Measurements from ENCODE around the gene C2orf74. TPM values are rescaled to one million over a fixed set of nuclear protein-coding genes. Genes with fewer than 3 reads are reported as not detected.

The C2orf74 gene
- total and polyA plus RNA-seq, 2 experiments from 2014 or later = 17.5 to 43.0 TPM

DNA sequence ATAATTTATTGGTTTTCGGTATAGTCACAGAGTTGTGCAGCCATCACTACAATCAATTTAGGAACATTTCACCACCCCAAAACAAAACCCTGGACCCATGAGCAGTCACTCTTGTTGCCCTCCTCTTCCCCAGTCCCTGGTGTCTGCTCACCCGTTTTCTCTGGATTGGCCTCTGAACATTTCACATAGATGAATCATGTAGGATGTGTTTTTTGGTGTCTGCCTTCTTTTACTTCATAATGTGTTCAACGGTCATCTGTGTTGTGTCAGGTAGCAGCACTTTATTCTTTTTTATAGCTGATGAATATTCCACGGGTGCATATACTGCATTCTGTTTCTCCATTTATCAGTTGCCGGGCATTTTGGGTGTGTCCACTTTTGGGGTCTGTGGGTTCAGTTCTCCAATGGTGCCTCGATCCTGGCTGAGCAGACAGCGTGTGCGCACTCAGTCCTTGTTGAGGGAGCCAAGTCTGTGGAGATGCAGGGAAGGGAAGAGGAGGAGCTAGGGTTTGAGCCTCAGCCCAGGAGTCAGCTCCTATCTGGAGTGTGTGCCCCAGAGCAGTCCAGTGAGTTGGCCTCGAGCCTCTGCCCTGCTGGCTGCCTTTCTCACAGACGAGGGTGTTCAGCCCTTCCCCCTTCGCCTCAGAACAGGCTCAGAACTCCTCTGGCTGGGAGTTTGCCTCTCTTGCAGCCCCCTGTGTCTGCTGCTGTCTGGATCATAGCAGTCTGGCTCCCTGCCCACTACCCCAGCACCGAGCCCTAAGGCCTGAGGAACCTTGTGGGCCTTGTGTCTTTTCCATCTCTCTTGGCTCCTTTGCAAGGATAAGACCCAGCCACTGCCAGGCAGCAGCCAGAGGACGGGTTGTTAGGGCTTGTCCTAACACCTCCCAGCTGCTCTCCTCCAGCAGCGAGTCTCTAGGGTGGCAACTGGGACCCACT lies 18.0 kb downstream of the C2orf74 start:
- Histone ChIP-seq H3K4me1 (ENCODE audit: low read depth) (peaks cover 11% of the 10 kb centered on the region), H3K36me3 (peaks cover 22% of the 10 kb centered on the region), H3K27me3 (no peaks in the 10 kb centered on the region), H3K4me3 (no peak overlapping the region), H3K9me3 (ENCODE audit: low read depth) (no peaks in the 10 kb centered on the region), H3K27ac (peak overlapping the region; percentile 18)
- TF ChIP-seq, protein P1, sequence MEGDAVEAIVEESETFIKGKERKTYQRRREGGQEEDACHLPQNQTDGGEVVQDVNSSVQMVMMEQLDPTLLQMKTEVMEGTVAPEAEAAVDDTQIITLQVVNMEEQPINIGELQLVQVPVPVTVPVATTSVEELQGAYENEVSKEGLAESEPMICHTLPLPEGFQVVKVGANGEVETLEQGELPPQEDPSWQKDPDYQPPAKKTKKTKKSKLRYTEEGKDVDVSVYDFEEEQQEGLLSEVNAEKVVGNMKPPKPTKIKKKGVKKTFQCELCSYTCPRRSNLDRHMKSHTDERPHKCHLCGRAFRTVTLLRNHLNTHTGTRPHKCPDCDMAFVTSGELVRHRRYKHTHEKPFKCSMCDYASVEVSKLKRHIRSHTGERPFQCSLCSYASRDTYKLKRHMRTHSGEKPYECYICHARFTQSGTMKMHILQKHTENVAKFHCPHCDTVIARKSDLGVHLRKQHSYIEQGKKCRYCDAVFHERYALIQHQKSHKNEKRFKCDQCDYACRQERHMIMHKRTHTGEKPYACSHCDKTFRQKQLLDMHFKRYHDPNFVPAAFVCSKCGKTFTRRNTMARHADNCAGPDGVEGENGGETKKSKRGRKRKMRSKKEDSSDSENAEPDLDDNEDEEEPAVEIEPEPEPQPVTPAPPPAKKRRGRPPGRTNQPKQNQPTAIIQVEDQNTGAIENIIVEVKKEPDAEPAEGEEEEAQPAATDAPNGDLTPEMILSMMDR (IDR thresholded peaks at IDR 0.05; ENCODE audit: low read depth, low read length) = no peak
- DNase-seq (ENCODE audit: low read depth in 1 of 2, low spot score in 1 of 2) = peak; percentile 26 to 95

DNA sequence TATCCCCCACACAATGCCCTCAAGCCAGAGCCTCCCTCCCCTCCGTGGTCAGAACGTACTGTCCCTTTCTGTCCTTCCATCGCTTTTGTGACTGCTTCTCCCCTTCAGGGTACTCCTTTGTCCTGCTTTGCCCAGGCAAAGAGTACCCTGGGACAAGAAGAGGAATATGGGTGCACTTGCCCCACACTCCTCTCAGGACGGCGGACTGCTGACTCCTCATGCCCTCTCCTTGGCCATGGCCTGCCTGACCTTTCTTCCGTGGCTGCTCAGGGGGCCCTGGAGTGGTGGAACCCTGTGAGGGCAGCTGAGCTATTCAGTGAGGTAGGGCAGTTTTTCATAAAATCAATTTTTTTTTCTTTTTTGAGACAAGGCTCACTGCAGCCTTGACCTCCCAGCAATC lies 18.7 kb downstream of the C2orf74 start:
- DNase-seq (ENCODE audit: low read depth in 1 of 2, low spot score in 1 of 2) = no peak
- peaks cover 28% of the 10 kb centered on the region for H3K36me3 ChIP-seq
- H3K9me3 ChIP-seq (ENCODE audit: low read depth) = no peaks in the 10 kb centered on the region
- H3K4me1 ChIP-seq (ENCODE audit: low read depth) = peaks cover 11% of the 10 kb centered on the region
- H3K4me3 ChIP-seq = no peak overlapping the region
- no peaks in the 10 kb centered on the region for H3K27me3 ChIP-seq
- TF ChIP-seq, protein P1 (IDR thresholded peaks at IDR 0.05; ENCODE audit: low read depth, low read length) = no peak
- peak overlapping the region; percentile 18 for H3K27ac ChIP-seq

DNA sequence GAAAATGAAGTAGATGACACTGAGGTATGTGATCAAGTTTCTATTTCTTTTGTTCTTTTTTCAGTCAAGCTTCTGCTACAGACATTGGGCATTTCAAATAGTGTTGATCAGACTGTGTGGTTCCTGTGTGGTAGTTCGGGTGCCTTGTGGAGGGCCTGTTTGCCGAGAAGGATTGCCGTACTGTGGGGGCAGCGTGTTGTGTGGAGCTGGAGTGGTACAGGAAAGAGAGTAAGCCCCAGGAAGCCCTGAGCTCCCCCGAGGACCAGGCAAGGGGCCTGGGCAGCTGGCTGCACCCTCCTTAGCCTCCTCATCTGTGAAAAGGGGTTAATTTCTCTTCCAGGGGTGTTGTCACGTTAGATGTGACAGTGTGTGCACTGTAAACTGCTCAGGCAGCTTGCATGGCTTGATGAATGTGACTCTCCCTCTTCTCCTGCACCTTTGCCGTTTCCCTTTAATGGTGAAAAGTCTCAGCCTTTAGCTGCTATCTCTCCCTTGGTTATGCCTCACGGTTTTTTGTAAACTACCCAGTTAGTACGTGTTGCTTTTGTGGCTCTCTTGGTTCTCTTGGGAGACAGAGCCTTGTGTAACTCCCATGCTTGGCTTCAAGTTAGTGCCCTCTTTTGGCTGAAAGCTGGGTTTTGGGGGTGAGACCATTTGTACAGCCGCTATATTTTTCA lies 19.5 kb downstream of the C2orf74 start:
- Histone ChIP-seq H3K9me3 (ENCODE audit: low read depth) (no peaks in the 10 kb centered on the region), H3K36me3 (peaks cover 36% of the 10 kb centered on the region), H3K27ac (no peak overlapping the region), H3K27me3 (no peaks in the 10 kb centered on the region), H3K4me1 (ENCODE audit: low read depth) (peaks cover 11% of the 10 kb centered on the region), H3K4me3 (no peak overlapping the region)
- TF ChIP-seq, protein P1 (IDR thresholded peaks at IDR 0.05; ENCODE audit: low read depth, low read length) = no peak
- DNase-seq (ENCODE audit: low read depth in 1 of 2, low spot score in 1 of 2) = peak in 1 of 2 donors; percentile 38

DNA sequence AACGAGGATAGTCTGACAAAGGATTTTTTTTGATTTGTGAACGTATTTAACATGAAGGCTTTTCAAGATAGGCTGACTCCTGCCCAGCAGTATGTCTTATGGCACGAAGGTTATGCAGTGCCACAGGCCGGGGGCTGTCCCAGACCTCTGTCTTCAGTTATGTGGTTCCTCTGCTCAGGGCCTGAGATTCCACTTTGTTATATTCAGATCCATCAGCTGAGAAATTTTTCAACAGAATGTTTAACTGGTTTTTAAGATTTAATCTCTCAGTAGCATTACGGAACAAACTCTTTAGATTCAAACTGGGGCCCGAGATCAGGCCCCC lies 20.0 kb downstream of the C2orf74 start:
- DNase-seq (ENCODE audit: low read depth in 1 of 2, low spot score in 1 of 2) = no peak
- Histone ChIP-seq H3K9me3 (ENCODE audit: low read depth) (no peaks in the 10 kb centered on the region), H3K27ac (no peak overlapping the region), H3K36me3 (peaks cover 41% of the 10 kb centered on the region), H3K27me3 (no peaks in the 10 kb centered on the region), H3K4me1 (ENCODE audit: low read depth) (peaks cover 11% of the 10 kb centered on the region), H3K4me3 (no peak overlapping the region)
- TF ChIP-seq, protein P1 (IDR thresholded peaks at IDR 0.05; ENCODE audit: low read depth, low read length) = no peak

DNA sequence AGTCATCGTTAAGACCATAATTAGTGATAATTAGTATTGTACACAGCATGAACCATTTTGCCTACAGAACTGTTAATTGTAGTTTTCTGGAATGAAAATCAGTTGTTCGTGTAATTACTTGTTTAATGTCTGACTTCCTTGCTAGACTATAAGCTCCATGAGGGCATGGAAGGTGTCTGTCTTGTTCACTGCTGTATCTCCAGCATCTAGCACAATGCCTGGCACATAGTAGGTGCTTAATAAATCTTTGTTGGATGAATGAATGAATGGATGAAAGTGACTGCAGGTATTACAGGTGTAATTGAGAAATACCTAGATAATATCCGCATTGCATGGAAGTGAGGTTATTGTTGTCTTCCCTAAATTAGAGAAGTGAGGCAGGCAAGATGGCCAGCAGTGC lies 21.8 kb downstream of the C2orf74 start:
- Histone ChIP-seq H3K27ac (no peak overlapping the region), H3K36me3 (peaks cover 58% of the 10 kb centered on the region), H3K9me3 (ENCODE audit: low read depth) (no peaks in the 10 kb centered on the region), H3K4me3 (no peak overlapping the region), H3K4me1 (ENCODE audit: low read depth) (peaks cover 7% of the 10 kb centered on the region), H3K27me3 (no peaks in the 10 kb centered on the region)
- TF ChIP-seq, protein P1 (IDR thresholded peaks at IDR 0.05; ENCODE audit: low read depth, low read length) = no peak
- DNase-seq (ENCODE audit: low read depth in 1 of 2, low spot score in 1 of 2) = no peak

All from cardiac muscle cell (in vitro differentiated cells and primary cell).